ENCODE measurements around the gene NBEA. TPM values are rescaled to one million over a fixed set of nuclear protein-coding genes. Genes with fewer than 3 reads are reported as not detected.

The NBEA gene
- total RNA-seq, 1 donor from 2014 or later, result 0.61 TPM

GRCh38 chr13:35554972-35555623 lies 613.0 kb downstream of the NBEA start:
- intact Hi-C loops (cut with micrococcal nuclease), result no loop called here

DNA sequence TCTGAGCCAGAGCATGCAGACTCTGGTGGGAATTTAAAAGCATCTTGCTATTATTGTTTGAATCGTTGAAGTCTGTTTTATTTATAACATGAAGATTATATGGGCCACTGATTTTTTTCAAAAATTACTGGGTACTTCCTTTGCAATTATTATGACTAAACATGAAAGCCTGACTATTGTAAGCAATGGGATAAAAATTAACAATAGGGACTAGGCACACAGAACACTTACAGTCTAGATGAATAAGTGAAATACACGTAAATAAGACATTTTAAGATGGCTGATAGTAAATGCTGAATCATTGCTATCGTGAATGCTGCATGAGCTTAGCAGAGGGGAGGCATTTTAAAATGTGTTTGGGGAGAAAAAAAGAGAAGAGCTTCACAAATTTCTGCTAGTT lies 615.4 kb downstream of the NBEA start:
- intact Hi-C loops (cut with micrococcal nuclease), result no loop called here

DNA sequence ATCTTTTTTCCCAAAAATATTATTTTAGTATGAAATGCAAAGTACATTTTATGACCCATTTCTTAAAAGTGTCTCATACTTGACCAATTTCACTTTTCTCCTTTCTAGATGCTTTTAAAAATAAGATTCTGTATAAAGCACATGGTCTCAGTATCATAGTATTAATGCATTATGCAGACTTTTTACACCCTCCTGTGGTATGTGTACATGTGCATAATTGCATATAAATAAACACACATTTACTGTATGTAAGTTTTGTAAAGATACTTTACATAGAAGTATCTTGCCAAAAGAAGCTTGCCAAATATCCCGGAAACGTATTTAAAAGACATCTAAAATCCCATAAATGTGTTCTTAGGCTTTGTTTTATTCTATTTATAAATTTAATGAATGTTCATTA lies 619.5 kb downstream of the NBEA start:
- intact Hi-C loops (cut with micrococcal nuclease), result no loop called here

DNA sequence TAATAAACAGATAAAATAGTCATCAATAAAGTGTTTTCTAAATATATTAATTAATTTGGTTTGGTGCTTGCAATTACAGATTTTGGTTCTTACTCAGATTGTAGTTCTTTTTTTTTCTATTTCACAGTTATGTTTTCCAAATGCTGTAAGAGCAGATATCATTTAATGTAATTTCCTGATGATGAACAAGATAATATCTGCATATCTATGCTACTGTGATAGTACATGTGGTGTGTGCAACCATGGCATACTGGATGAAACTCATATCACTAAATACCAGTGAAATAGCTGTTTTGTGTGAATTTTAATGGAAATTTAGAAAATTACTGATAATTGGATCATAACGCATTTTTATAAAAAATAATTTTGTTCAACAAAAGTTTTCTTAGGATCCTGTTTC lies 623.2 kb downstream of the NBEA start:
- intact Hi-C loops (cut with micrococcal nuclease), result no loop called here

- intact Hi-C loops (cut with micrococcal nuclease), result no loop called here
Observed at GRCh38 chr13:35566340-35566739, 624.3 kb downstream of the NBEA start.

DNA sequence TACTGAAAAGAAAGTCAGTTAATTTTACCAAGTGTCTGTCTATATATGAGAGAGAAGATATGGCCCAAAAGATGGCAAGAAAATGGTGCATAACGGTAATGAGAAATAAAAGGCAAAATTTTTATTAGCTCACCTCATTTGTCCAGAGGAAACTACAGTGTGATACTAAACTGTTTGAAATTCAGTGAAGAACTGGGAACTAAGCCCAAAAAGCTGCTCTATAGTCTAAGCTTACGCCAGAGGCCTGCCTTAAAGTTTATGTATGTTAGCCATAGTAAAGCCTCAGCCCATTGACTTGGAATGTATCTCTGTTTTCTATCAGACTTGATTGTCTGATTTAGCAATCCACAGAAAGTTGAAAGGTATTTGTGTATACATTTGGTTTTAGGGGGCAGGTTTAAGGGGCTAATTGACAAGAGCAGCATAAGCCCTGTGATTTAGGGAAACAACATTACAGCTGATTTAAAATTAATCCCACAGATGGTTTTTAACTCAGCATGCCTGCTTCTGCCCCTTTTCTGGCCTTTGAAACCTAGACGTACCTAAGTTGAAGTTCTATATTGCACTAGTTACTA lies 625.4 kb downstream of the NBEA start:
- intact Hi-C loops (cut with micrococcal nuclease), result no loop called here

DNA sequence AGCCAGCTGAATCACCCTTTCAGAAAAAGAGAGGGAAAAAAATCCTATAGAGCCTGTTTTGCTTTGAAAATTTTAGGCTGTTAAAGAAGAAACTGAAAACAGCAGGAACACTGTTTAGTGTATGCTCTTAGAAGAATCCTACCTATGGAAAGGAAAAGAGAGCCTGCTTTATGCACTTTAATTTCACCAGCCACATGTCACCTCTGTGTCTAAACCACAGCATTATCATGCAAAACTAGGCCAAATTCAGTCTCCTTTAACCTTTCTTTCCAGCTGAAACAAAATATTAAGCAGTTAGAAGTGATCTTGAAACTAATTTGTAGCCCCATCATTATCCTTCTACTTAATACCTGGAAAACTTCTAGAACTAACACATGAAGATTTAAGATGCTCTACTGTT lies 631.6 kb downstream of the NBEA start:
- intact Hi-C loops (cut with micrococcal nuclease), result no loop called here

- intact Hi-C loops (cut with micrococcal nuclease), result no loop called here
Observed at GRCh38 chr13:35592457-35592856, 650.4 kb downstream of the NBEA start.

DNA sequence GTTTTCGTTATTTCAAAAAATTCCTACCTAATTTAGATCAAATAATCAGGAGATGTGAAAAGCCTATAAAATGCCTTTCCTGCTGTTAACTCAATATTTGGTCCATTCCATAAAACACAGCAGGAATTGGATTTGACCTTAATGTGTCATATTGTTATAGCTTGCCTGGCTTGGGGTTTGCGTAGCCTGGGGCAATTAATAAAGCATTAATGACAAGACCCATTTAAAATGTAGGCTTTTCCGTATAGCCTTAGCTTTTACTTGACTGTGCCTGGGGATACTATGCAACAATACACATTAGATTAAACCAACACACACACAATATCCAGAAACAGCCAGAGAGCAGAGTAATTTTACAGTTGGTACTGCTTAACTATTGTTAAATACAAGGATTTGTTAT lies 651.6 kb downstream of the NBEA start:
- intact Hi-C loops (cut with micrococcal nuclease), result no loop called here

DNA sequence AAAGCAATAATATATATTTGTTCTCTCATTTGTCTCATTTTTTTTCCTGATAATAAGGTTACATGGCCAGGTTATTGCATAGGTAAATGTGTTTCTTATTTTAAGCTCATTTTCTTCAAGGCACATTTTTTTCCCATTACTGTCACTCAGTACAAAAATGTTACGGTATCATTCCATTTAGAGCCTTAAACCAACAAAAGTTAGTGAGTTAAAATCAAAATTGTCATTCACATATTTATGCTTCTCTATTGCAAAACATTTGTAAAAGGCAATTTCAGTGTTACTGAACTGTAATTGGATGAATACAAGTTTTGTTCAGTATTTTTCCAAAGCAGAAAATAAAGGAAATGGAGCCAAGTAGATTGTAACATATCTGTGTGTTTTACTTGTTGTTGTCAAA lies 652.0 kb downstream of the NBEA start:
- intact Hi-C loops (cut with micrococcal nuclease), result no loop called here

GRCh38 chr13:35595181-35595580 lies 653.1 kb downstream of the NBEA start:
- intact Hi-C loops (cut with micrococcal nuclease), result no loop called here

GRCh38 chr13:35596321-35597030 lies 654.4 kb downstream of the NBEA start:
- intact Hi-C loops (cut with micrococcal nuclease), result no loop called here

GRCh38 chr13:35597451-35597850 lies 655.4 kb downstream of the NBEA start:
- intact Hi-C loops (cut with micrococcal nuclease), result no loop called here

DNA sequence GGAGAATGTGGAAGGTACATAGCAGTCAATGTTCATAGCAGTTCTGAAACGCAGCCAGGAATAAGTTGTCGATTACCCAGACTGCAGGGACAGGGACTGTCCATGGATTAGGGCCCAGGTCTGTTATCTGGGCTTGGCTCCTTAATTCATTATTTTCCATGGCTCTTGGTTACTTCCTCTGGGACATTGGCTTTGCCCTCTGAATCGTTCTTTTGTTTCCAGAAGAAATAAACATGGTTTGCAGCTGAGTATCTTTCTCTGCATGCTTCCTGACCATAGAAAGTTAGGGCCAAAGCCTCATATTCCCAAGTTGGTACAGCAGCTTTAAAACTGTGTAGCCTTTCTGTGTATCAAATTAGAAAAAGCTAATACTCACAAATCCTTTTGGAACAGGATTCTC lies 656.2 kb downstream of the NBEA start:
- intact Hi-C loops (cut with micrococcal nuclease), result no loop called here

DNA sequence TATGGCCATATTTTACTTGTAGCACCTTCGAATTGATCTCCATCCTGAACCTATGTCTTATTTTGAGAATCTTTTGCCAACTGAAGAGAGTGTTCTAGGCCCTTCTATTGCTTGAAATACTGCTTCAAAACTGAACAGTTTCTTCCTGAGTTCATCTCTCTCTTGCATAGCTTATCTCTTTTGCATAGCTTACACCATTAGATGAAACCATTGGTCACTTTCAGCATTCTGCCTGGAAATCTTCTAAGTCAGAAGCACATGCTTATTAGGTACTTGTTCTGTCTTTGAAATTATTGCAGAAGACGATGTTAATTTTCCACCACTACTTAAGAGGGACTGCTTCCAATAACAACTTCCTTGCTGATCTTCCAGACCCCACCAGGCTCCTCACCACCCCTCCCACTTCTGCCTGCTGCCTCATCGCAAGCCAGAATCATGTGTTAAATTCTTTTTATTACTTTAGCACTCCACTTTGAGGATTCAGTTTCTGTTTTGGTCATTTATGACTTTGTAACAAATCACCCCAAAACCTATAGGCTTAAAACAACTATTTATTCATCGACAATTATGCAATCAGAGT lies 656.8 kb downstream of the NBEA start:
- intact Hi-C loops (cut with micrococcal nuclease), result no loop called here

GRCh38 chr13:35599384-35599783 lies 657.3 kb downstream of the NBEA start:
- intact Hi-C loops (cut with micrococcal nuclease), result no loop called here

DNA sequence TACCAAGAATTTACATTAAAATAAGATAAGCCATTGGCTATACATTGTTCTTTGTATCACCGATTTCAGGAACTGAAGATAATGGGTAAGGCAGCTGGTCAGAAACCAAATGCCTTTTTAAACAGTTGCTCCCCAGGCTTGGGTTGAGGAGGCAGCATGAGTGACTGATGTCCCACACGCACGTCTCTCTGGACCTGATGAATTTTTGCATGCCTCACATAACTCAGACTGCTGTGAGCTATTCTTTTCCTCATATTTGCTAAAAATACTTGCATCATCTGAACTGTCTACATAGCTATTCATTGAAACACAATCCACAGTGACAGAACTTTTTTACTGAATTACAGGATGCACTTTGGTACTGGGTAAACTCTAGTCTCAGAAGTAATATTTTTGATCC lies 658.1 kb downstream of the NBEA start:
- intact Hi-C loops (cut with micrococcal nuclease), result no loop called here

- intact Hi-C loops (cut with micrococcal nuclease), result no loop called here
Observed at GRCh38 chr13:35603593-35604285, 661.7 kb downstream of the NBEA start.

DNA sequence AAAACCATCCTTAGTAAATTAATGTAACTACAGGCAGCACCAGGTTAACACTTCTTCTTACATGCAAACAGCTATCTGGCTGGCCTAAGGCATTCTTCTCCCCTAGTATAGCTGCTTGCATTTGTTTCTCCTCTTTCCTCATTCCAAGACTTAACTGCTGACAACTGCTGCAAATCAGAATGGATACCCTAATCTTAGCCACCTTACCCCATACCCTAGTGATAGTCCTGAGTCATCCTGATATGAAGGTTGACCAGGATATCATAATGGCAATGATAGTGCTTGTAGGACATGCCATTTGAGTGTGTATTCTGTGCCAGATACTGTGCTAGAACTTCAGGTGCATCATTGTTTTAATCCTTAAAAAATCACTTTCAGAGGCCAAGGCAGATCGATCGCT lies 672.6 kb downstream of the NBEA start:
- intact Hi-C loops (cut with micrococcal nuclease), result no loop called here

- intact Hi-C loops (cut with micrococcal nuclease), result no loop called here
Observed at GRCh38 chr13:35617420-35617819, 675.4 kb downstream of the NBEA start.

GRCh38 chr13:35618565-35619083 lies 676.6 kb downstream of the NBEA start:
- intact Hi-C loops (cut with micrococcal nuclease), result no loop called here

DNA sequence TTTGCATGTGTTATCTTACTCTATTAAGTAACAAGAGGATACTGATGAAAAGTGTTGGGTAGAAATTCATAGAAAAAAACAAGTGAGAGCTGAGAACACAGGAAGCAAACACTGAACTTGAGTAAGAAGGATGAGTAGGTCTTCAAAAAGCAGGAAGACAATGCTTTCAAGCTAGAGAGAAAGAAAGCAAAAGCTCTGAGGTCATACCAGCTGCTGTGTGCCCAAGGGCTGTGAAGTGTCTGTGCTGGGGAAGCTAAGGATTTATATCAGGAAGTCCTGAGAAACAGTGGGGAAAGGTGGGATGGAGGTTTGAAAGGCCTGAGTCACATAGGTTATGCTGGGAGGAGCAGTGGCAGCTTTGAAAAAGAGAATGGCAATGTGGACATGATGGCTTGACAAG lies 679.9 kb downstream of the NBEA start:
- intact Hi-C loops (cut with micrococcal nuclease), result no loop called here

All from T-helper 1 cell treated with Interleukin-12 subunit alpha and Interleukin-12 subunit beta and Interleukin-4 antibody, amounts not matched to agents 30 ng/mL and 1 ng/mL, for 36 hours (primary cell).